ENCODE data around the gene ZP2. TPM values are rescaled to one million over a fixed set of nuclear protein-coding genes. Genes with fewer than 3 reads are reported as not detected.
"Not testable (repeated sequence)": the region's sequence is repeated elsewhere in the genome, so short reads cannot be mapped to it uniquely, and the experiment has no call there.

Gene ZP2
- total and polyA plus RNA-seq, 4 donors, result not detected

DNA sequence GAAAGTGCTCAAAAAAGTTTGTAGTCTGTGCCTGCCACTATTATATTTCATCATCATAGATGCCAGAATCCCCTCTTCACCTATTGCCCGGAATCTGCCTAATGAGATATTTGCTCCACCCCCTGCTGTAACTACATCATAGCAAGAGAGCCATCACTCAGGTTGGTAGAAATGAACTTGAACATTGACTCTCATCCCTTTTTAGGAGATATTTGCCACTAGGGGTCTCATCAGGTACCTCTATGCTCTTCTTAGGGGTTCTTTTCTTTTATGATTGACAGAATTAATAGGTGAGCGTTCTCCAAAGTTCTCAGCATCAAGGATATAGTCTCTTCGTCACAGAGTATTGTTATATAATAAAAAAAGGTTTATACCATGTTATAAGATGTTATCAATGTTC, 42.1 kb upstream of the ZP2 start:
- TF ChIP-seq JUND (IDR thresholded peaks at IDR 0.05), result no peak
- TF ChIP-seq, protein P1, sequence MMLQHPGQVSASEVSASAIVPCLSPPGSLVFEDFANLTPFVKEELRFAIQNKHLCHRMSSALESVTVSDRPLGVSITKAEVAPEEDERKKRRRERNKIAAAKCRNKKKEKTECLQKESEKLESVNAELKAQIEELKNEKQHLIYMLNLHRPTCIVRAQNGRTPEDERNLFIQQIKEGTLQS (IDR thresholded peaks at IDR 0.05), result no peak
- TF ChIP-seq, protein P2, sequence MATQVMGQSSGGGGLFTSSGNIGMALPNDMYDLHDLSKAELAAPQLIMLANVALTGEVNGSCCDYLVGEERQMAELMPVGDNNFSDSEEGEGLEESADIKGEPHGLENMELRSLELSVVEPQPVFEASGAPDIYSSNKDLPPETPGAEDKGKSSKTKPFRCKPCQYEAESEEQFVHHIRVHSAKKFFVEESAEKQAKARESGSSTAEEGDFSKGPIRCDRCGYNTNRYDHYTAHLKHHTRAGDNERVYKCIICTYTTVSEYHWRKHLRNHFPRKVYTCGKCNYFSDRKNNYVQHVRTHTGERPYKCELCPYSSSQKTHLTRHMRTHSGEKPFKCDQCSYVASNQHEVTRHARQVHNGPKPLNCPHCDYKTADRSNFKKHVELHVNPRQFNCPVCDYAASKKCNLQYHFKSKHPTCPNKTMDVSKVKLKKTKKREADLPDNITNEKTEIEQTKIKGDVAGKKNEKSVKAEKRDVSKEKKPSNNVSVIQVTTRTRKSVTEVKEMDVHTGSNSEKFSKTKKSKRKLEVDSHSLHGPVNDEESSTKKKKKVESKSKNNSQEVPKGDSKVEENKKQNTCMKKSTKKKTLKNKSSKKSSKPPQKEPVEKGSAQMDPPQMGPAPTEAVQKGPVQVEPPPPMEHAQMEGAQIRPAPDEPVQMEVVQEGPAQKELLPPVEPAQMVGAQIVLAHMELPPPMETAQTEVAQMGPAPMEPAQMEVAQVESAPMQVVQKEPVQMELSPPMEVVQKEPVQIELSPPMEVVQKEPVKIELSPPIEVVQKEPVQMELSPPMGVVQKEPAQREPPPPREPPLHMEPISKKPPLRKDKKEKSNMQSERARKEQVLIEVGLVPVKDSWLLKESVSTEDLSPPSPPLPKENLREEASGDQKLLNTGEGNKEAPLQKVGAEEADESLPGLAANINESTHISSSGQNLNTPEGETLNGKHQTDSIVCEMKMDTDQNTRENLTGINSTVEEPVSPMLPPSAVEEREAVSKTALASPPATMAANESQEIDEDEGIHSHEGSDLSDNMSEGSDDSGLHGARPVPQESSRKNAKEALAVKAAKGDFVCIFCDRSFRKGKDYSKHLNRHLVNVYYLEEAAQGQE (IDR thresholded peaks at IDR 0.05), result no peak
- no peak for TF ChIP-seq NR2F2 (IDR thresholded peaks at IDR 0.05)
- no peak for TF ChIP-seq EGR1 (IDR thresholded peaks at IDR 0.05; ENCODE audit: low read depth in 2 of 2)
- no peak for TF ChIP-seq TAF1 (conservative IDR thresholded peaks at IDR 0.05)
- TF ChIP-seq FOXA2 (IDR thresholded peaks at IDR 0.05), result no peak
- TF ChIP-seq SP1 (IDR thresholded peaks at IDR 0.05), result no peak
- no peak for TF ChIP-seq HNF4A (conservative IDR thresholded peaks at IDR 0.05)
- TF ChIP-seq FOXA1 (IDR thresholded peaks at IDR 0.05), result no peak
- TF ChIP-seq YY1 (IDR thresholded peaks at IDR 0.05), result no peak
- Histone ChIP-seq H3K4me3 (ENCODE audit: low read depth in 1 of 3, low read length in 3 of 3) (no peak overlapping the region), H3K36me3 (ENCODE audit: control insufficient read depth in 4 of 4, insufficient read depth in 3 of 4, low read depth in 1 of 4, low read length in 3 of 4) (peaks cover 0 to 18% (median 9%) of the 10 kb centered on the region in 4 donors), H3K9me3 (ENCODE audit: control insufficient read depth in 4 of 4, low read length in 3 of 4) (no peaks in the 10 kb centered on the region), H3K9ac (ENCODE audit: low read depth in 1 of 2, low read length in 2 of 2) (no peak overlapping the region), H3K27me3 (ENCODE audit: control insufficient read depth in 4 of 4, insufficient read depth in 4 of 4, low read length in 3 of 4) (no peaks in the 10 kb centered on the region), H3K27ac (ENCODE audit: low read depth in 1 of 2, low read length in 2 of 2) (no peak overlapping the region), H3K4me1 (ENCODE audit: control insufficient read depth in 4 of 4, insufficient read depth in 4 of 4, low read length in 3 of 4) (no peaks in the 10 kb centered on the region)
- WGBS, result 93% methylated on average over 3 of the region's 3 CpGs
- no peak for DNase-seq (ENCODE audit: low spot score)

DNA sequence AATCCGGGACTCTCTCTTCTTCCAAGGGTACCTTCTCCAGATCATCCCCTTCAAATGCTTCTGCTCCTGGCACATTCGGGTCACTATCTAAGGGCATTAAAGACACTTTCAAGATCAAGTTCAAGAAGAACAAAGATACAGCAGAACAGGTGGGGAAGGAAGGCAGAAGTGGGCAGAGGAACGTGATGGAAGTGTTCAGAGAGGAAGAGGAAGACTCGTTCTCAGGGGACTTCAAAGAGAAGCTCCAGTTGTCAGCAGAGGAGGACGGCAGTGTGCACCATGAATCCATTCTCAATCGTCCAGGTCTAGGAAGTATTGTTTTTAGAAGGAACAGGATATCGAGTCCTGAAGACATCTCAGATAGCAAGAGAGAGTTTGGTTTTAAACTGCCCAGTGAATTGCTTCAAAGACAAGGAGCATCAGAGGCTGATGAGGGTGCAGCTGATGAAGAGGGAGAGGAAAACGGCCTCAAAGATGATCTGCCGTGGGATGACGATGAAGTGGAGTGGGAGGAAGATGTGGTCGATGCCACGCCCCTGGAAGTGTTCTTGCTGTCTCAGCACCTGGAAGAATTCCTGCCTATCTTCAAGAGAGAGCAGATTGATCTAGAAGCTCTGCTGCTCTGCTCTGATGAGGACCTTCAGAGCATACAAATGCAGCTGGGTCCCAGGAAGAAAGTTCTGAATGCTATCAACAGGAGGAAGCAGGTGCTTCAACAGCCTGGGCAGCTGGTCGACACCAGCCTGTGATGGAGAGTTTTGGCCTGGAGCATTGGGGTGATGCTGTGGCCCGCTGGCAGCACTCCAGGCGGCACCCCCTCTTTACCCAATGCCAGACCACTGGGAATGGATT, 38.9 kb upstream of the ZP2 start:
- no peak for DNase-seq (ENCODE audit: low spot score)
- H3K27ac ChIP-seq (ENCODE audit: low read depth in 1 of 2, low read length in 2 of 2), result no peak overlapping the region
- H3K4me3 ChIP-seq (ENCODE audit: low read depth in 1 of 3, low read length in 3 of 3), result no peak overlapping the region
- H3K27me3 ChIP-seq (ENCODE audit: control insufficient read depth in 4 of 4, insufficient read depth in 4 of 4, low read length in 3 of 4), result no peaks in the 10 kb centered on the region
- TF ChIP-seq TAF1 (conservative IDR thresholded peaks at IDR 0.05), result no peak
- TF ChIP-seq, protein P2 (IDR thresholded peaks at IDR 0.05), result no peak
- TF ChIP-seq, protein P3, sequence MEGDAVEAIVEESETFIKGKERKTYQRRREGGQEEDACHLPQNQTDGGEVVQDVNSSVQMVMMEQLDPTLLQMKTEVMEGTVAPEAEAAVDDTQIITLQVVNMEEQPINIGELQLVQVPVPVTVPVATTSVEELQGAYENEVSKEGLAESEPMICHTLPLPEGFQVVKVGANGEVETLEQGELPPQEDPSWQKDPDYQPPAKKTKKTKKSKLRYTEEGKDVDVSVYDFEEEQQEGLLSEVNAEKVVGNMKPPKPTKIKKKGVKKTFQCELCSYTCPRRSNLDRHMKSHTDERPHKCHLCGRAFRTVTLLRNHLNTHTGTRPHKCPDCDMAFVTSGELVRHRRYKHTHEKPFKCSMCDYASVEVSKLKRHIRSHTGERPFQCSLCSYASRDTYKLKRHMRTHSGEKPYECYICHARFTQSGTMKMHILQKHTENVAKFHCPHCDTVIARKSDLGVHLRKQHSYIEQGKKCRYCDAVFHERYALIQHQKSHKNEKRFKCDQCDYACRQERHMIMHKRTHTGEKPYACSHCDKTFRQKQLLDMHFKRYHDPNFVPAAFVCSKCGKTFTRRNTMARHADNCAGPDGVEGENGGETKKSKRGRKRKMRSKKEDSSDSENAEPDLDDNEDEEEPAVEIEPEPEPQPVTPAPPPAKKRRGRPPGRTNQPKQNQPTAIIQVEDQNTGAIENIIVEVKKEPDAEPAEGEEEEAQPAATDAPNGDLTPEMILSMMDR (IDR thresholded peaks at IDR 0.05; ENCODE audit: low read depth, low read length, missing input control), result no peak
- TF ChIP-seq YY1 (IDR thresholded peaks at IDR 0.05), result no peak
- no peak for TF ChIP-seq HNF4A (conservative IDR thresholded peaks at IDR 0.05)
- no peak for TF ChIP-seq HNF4G (IDR thresholded peaks at IDR 0.05)
- TF ChIP-seq, protein P4, sequence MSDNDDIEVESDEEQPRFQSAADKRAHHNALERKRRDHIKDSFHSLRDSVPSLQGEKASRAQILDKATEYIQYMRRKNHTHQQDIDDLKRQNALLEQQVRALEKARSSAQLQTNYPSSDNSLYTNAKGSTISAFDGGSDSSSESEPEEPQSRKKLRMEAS (IDR thresholded peaks at IDR 0.05), result no peak
- TF ChIP-seq SP1 (IDR thresholded peaks at IDR 0.05), result no peak
- no peak for TF ChIP-seq FOXA1 (IDR thresholded peaks at IDR 0.05)
- TF ChIP-seq, protein P5, sequence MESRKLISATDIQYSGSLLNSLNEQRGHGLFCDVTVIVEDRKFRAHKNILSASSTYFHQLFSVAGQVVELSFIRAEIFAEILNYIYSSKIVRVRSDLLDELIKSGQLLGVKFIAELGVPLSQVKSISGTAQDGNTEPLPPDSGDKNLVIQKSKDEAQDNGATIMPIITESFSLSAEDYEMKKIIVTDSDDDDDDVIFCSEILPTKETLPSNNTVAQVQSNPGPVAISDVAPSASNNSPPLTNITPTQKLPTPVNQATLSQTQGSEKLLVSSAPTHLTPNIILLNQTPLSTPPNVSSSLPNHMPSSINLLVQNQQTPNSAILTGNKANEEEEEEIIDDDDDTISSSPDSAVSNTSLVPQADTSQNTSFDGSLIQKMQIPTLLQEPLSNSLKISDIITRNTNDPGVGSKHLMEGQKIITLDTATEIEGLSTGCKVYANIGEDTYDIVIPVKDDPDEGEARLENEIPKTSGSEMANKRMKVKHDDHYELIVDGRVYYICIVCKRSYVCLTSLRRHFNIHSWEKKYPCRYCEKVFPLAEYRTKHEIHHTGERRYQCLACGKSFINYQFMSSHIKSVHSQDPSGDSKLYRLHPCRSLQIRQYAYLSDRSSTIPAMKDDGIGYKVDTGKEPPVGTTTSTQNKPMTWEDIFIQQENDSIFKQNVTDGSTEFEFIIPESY (IDR thresholded peaks at IDR 0.05), result no peak
- no peak for TF ChIP-seq RAD21 (IDR thresholded peaks at IDR 0.05)
- no peak for TF ChIP-seq NR2F2 (IDR thresholded peaks at IDR 0.05)
- H3K4me1 ChIP-seq (ENCODE audit: control insufficient read depth in 4 of 4, insufficient read depth in 4 of 4, low read length in 3 of 4), result peaks cover 0 to 8% (median 4%) of the 10 kb centered on the region in 4 donors
- H3K36me3 ChIP-seq (ENCODE audit: control insufficient read depth in 4 of 4, insufficient read depth in 3 of 4, low read depth in 1 of 4, low read length in 3 of 4), result peaks cover 0 to 18% (median 9%) of the 10 kb centered on the region in 4 donors
- H3K9me3 ChIP-seq (ENCODE audit: control insufficient read depth in 4 of 4, low read length in 3 of 4), result no peaks in the 10 kb centered on the region
- WGBS, result 89% methylated on average over 15 of the region's 15 CpGs
- H3K9ac ChIP-seq (ENCODE audit: low read depth in 1 of 2, low read length in 2 of 2), result no peak overlapping the region

DNA sequence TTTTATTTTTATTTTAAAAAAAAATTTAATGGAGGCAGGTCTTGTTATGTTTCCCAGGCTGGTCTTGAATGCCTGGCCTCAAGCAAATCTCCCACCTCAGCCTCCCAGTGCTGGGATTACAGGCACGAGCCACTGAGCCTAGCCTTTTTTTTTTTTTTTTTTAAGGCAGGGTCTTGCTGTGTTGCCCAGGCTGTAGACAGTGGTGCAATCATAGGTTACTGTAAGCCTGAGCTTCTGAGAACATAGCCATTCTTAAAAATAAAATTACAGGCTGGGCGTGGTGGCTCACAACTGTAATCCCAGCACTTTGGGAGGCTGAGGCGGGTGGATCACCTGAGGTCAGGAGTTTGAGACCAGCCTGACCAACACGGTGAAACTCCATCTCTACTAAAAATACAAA, 36.8 kb upstream of the ZP2 start:
- 90% methylated on average over 4 of the region's 4 CpGs for WGBS
- DNase-seq (ENCODE audit: low spot score); H3K27me3 ChIP-seq (ENCODE audit: control insufficient read depth in 4 of 4, insufficient read depth in 4 of 4, low read length in 3 of 4): not testable (repeated sequence)

More for the DNA sequence above, 36.8 kb upstream of the ZP2 start:
- H3K4me3 ChIP-seq (ENCODE audit: low read depth in 1 of 3, low read length in 3 of 3); H3K9ac ChIP-seq (ENCODE audit: low read depth in 1 of 2, low read length in 2 of 2); H3K9me3 ChIP-seq (ENCODE audit: control insufficient read depth in 4 of 4, low read length in 3 of 4); H3K27ac ChIP-seq (ENCODE audit: low read depth in 1 of 2, low read length in 2 of 2); H3K4me1 ChIP-seq (ENCODE audit: control insufficient read depth in 4 of 4, insufficient read depth in 4 of 4, low read length in 3 of 4): not testable (repeated sequence)
- H3K36me3 ChIP-seq (ENCODE audit: control insufficient read depth in 4 of 4, insufficient read depth in 3 of 4, low read depth in 1 of 4, low read length in 3 of 4), result peaks cover 0 to 18% (median 9%) of the 10 kb centered on the region in 4 donors
